Measurements from ENCODE around the gene BEX3.
"Not testable (repeated sequence)": the region's sequence is repeated elsewhere in the genome, so short reads cannot be mapped to it uniquely, and the experiment has no call there.

BEX3 gene

DNA sequence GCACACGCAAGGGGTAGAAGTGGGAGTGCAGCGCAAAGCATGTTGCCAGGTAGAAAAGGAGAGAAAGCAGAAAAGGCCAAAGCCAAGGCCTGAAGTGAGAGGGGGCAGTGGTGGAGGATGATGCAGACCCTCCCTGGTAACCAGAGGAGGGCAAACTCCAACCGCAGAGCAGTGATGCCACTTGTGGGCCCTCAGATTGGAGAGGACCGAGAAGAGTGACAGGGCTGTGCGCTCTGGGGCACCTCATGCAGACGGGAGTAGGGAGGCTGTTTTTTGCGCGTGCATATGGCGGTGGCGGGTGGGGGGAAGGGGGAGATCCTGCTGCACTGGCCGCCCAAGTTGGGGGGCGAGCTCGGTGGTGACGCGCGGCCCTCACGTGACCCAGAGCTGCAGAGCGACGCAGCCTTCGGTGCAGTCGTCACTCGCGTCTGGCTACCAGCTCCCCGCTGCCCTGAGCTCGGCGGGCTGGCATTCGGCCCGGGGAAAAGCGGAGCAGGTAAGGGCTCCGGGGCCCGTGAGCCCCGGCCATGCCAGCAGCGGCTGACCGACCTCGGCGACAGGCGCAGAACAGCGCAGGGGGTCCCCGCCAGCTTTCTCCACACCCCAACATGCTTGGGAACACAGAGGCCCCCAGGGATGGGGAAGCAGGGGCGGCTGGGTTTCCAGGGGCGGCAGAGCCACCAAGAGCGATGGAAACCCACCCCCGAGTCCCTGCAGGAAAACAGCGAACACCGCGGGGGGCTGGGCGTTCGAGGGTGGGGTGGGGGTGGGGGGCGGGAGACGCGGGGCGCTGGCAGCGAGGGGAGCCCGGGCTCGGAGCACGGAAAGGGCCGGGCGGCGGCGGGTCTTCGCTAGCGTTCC lies at the start of gene BEX3:
Gene BEX3 (plus strand): TSS at position 421 of the 861 bp plus-strand sequence. CDS start 984 bp downstream, outside the sequence.
- no peak for FAIRE-seq

- no peak for FAIRE-seq
Observed at GRCh38 chrX:103329991-103330390, 46.3 kb upstream of the BEX3 start, which contains the start of gene TCEAL7. Gene TCEAL7, plus strand, starts transcription at chrX:103330239. Its CDS starts 1,165 bp downstream, at chrX:103331404.

- no peak for FAIRE-seq
Observed at GRCh38 chrX:103330681-103331288, 45.6 kb upstream of the BEX3 start.

- no peak for FAIRE-seq
Observed at GRCh38 chrX:103338663-103339062, 37.7 kb upstream of the BEX3 start.

- peak; percentile 50 for FAIRE-seq
Observed at GRCh38 chrX:103343105-103343504, 33.2 kb upstream of the BEX3 start.

- no peak for FAIRE-seq
Observed at GRCh38 chrX:103344606-103345005, 31.7 kb upstream of the BEX3 start.

DNA sequence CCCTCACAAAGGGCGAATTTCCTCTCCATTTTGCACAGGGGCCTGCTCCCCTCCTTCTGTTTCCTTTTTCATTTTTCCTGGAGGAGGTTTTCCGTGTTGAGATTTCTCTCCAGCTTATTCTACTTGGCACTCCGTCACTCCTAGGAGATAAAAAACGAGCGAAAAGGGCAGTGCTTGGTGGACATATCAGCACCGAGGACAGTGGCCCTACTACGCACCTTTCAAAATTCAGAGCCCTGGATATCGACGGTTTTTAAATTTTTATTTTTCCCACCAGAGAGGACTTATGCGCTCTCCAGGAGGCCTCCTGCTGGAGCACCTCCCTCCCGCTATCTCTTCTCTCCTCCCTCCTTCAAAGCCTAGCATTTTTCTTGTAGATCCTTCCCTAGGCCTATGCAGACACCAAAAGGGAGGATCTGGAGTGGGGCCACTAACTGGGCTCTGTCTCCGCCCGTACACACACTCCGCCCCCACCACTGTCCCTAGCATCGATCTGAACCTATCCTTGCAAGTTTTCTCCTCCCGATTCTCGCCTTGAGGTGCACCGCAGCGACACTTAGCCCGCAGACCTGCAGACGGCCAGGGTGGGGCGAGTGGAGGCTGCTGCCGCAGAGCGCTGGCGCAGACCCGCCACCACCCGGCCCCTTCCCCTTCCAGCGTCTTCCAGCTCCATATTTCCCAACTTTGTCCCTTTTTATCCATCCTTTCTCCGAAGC lies 28.5 kb upstream of the BEX3 start:
- FAIRE-seq, result no peak

- FAIRE-seq, result no peak
Observed at GRCh38 chrX:103356130-103356798, 20.1 kb upstream of the BEX3 start, which contains the start of gene TCEAL9. Gene TCEAL9, plus strand, starts transcription at chrX:103356506. Its CDS starts 1,179 bp downstream, at chrX:103357685.

- no peak for FAIRE-seq
Observed at GRCh38 chrX:103356858-103357257, 19.5 kb upstream of the BEX3 start.

- peak; percentile 15 for FAIRE-seq
Observed at GRCh38 chrX:103357871-103358270, 18.5 kb upstream of the BEX3 start.

- not testable (repeated sequence) for FAIRE-seq
Observed at GRCh38 chrX:103359605-103360004, 16.7 kb upstream of the BEX3 start.

DNA sequence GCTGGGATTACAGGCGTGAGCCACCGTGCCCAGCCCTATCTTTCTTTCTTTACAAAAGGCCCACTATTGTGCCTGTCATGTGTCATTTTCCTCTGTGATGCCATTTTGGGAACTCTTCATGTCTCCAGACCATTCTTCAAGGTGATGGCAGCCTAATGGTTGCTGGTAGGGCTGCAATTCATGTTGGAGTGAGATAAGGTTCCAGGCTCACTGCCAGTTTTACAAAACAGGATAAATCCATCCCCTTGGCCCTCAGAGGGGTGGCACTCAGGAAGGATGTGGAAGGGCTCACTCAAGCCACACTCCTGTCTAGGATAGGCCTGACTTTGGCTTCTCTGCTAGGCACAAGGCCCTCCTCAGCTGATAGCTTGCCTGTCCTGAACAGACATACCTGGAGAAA lies 16.2 kb upstream of the BEX3 start:
- FAIRE-seq, result no peak

DNA sequence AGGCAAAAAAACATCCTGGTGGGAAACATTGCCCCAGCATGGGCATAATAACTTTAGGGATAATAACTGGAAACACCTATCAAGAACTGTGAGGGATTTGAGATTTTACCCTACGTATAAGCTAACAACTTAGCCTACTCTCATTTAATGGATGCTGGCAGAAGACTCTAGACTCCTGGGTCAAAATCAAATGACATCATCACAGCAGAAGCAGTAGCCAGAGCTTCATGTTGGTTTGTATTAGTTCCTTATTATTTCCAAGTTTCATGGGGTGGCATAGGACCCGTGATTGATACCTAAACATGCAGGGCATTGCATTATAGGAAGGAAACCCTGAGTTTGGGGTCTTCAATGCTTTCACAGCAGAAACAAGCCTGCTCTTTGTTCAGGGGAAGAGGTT lies 15.4 kb upstream of the BEX3 start:
- FAIRE-seq, result no peak

- FAIRE-seq, result no peak
Observed at GRCh38 chrX:103361798-103362197, 14.5 kb upstream of the BEX3 start.

DNA sequence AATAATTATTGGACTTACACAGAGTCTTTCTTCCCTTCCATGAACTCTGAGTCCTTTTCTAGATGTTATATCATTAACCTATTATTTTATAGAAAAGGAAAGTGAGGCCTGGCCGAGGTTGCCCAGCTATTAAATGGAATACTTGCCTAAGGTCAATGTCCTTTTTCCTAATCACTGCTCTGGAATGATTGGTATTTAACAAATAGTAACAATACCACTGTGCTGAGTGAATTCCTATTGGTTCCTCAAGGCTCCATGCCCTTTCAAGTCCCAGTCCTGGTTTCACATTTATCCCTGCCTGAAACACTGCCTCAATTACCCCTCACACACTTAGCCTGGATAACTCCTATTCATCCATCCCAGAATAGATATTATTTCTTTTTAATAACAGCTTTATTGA lies 13.9 kb upstream of the BEX3 start:
- FAIRE-seq, result no peak

DNA sequence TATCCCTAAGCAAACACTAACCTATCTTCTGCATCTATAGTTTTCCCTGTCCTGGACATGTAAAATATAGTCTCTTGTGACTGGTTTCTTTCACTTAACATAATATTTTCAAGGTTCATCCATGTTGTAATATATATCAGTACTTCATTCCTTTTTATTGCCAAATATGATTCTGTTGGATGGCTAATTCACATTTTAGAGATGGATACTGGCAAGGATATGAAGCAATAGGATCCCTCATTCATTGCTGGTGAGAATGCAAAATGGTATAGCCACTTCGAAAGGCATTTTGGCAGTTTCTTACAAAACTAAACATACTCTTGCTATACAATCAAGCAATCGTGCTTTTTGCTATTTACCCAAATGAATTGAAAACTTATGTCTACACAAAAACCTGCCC lies 13.3 kb upstream of the BEX3 start:
- no peak for FAIRE-seq

GRCh38 chrX:103367502-103367901 lies 8.8 kb upstream of the BEX3 start:
- no peak for FAIRE-seq

DNA sequence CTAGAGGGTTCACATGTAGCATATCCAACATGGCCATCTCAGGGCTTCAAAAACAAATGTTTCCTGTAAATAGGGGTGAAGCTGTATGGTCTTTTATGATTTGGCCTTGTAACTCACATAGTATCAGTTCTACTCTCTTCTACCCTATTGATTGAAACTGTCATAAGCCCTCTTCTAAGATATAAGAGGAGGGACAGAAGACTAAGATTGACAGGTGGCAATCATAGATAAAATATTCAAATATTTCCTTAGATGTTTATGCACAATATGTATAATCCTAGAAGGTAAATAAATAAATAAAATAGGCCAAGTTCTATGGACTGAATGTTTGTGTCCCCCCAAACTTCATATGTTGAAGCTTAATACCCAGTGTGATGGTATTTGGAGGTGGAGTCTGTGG lies 6.9 kb upstream of the BEX3 start:
- no peak for FAIRE-seq

DNA sequence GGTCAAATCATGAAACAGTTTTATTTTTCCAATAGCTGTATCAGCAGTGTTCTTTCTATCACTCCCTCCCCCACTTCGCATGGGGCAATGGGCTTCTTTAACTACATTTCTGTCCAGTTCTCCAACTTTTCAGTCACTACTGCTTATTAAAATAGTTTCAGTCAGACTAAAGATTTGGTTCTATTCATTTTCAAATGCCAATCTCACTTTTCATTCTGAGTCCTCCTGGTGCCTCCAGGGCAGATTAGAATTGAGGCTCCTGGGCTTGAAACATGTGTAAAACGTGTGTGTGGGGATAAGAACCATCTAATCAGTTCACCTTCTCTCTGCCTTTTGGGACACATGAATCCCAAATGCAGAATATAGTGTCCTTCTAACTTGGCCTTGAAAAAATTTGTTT lies 3.5 kb upstream of the BEX3 start:
- no peak for FAIRE-seq

GRCh38 chrX:103373581-103373980 lies 2.8 kb upstream of the BEX3 start:
- no peak for FAIRE-seq

DNA sequence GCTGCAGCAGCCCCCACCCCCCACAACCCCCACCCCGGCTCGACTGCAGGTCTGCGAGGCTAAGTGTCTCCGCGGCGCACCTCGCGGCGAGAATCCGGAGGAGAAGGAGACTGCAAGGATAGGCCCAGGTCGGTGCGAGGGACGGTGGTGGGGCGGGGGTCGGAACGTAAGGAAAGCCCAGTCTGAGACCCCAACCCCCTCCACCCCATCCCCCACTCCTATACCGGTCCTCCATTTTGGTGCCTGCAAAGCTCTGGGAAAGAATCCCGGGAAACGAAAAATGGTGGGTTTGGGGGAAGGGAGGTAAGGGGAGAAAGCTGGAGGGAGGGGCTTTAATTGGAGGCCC lies 614 bp downstream of the BEX3 start:
- FAIRE-seq, result no peak

DNA sequence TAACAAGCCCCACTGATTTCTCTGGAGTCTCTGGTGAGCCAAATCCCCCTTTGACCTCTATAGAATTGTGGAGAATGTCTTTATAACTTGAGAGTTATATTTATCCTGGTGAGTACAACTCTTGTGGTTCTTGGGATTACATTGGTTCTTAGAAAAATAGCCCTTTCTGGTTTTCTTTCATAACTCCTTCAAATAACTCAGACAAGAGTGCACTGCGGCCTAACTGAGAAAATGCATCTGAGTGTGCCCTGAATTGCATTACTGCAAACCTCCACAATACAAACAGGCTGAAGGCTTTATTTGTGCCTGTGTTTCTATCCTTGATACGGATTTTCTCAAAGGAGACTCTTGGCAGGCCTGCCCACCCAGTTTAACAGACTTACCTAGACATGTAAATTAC lies 2.7 kb downstream of the BEX3 start:
- no peak for FAIRE-seq

- no peak for FAIRE-seq
Observed at GRCh38 chrX:103382877-103383276, 6.5 kb downstream of the BEX3 start.
